CD4-positive, alpha-beta T cell treated with Interleukin-21 for 1 hour (primary cell): Measurements from ENCODE around the gene RERE.
A peak's percentile ranks its signal among the peaks of the same experiment; 100 is the strongest.

ENCODE experiments used
- DNase-seq: peaks from one replicate; pipeline ENCODE4 v3.0.0-alpha.2; 2020

RERE gene

DNA sequence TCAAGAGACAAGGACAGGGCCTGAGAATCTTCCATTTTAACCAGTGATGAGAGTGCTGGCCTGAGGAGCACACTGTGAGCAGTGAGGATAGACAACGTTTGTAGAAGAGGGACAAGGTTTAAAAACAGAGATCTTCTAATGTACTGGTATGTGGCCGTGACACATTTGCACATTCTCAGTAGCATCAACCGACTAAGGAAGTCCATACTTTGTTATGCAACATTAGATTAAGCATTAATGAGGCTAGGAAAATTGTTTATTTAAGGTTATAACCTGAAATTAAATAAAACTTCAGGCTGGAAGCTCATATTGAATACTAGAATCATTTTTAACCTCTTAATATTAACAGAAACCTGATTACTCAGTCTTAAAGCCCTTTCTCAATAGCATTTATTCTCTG, 400.6 kb downstream of the RERE start:
- no peak for DNase-seq

DNA sequence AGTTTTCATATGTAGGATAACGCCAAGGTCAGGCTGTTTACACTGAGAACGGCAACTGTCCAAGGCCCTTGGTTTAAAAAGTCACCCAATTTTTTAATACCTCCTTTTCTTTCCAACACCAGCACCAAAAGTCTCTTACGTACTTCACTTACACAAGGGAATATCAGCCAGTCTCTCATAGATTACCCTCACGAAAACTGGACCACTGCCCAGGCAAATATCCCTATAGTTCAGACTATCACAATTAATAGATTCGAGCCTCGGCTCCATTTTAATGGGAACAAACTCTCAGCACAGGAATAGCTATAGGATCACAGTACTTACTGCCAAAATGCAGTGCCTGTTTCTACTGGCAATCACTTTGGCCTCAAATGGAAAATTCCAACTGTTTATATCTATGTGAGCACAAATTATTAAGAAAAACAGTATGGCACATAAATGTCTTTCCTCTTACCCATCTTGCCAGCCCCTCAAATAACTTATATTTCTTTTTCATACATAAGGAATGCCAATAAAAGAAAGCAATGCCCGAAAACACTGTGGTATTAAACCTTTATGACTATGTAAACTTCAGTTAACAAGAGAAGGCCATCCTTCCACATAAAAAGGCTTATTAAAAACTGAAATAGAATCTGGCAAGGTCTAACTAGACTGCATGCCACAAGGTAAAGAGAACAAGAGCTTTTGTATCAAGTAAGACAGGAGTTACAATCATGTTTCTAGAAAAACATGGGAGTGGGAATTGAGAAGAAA, 401.7 kb downstream of the RERE start:
- no peak for DNase-seq

DNA sequence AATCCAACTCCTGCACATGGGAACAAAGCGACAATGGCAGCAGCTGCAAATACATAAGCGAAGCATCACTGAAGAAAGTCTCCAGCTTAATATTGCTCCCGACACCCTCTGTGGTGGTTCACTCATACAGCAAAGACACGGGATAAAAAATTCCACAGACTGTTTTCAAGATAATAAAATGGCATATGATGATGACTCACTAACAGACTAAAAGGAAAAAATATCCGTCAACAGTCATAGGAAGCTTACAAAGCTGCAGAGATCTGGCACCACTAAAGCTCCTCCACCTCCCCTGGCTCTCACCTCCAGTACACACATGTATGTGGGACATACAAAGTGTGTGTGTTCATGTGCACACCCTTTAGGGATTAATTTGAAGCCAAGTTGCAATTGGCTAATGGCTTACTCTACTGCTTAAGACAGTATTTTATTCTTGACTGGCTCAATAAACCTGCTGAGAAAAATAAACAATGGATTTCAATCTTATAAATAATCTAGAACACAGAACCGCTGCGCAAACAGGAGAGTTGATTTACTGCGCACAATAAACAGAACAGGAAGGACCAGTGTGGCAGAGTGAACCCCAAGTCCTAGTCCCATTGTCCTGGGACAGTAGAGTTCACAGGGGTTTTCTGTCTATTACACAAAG, 405.1 kb downstream of the RERE start:
- no peak for DNase-seq

DNA sequence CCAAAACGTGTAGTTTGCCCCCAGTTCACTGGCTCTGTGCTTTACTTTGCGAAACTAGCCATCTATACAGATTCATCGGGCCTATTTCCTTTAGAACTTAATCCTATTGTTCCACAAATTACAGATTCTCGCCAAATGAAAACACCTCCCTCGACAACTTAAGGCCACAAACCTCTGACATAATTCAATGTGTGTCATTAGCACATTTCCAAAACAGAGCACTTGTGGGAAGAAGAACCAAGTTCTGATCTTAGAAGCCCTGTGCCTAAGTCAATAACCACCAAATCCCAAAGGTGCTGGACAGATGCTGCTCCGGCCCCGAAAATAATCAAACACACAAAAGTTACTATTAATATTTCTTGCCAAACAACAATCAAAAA, 405.6 kb downstream of the RERE start:
- DNase-seq, result no peak

DNA sequence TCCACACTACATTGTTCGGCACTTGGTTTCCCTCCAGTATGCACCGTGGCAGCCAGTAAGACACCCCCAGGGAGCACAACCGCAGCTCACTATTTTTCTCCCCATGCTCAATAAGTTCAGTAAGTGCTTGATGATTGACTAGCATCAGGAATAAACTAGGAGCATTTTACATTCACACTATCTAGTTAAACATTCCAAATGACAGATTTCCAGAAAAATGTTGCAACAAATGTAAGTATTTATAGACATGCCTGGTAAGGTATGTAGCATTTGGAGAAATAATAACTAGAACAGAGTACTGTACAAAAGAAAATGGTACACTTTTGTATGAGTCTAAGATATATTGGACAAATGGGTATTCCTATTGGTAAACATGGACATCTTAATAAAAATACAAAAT, 406.6 kb downstream of the RERE start:
- DNase-seq, result no peak

DNA sequence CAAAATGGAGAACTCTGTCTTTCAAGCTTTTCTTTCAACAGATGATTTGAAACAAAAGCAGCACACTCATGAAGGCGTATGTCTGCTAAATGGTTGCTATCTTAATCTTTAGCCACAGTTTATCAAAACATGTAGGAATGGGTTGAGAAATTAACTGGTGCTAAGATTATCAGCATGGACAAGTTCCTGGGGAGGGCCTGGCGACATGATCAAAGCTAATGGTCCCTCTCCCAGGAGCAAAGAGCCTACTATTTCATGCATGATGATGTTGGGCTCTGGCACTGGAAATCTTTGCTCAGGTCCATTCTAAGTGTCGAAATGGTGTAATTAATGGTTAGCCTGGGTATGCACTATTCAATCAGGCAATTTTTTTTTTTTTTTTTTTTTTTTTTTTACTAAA, 407.8 kb downstream of the RERE start:
- DNase-seq, result no peak

DNA sequence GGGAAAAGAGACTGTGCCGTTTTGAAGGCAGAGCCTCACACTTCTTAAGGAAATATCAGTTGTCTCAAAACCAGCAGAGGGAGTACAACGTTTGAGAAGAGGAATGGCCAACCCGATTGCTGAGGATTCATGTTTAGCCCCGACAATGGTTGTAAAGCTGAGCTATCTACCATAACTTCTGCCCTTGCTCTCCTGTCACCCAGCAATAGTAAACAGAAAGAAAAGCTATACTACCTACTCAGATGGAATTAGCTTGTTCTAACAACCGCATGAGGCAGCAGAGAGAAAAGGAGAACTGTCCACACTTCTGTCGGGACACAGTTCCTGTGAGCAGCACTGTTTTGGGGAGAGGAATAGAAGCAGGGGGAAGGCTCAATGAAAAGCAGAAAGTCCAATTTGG, 408.3 kb downstream of the RERE start:
- DNase-seq, result peak; percentile 44

GRCh38 chr1:8408151-8408839, 409.1 kb downstream of the RERE start:
- DNase-seq, result no peak

GRCh38 chr1:8407652-8408051, 409.8 kb downstream of the RERE start:
- DNase-seq, result no peak

DNA sequence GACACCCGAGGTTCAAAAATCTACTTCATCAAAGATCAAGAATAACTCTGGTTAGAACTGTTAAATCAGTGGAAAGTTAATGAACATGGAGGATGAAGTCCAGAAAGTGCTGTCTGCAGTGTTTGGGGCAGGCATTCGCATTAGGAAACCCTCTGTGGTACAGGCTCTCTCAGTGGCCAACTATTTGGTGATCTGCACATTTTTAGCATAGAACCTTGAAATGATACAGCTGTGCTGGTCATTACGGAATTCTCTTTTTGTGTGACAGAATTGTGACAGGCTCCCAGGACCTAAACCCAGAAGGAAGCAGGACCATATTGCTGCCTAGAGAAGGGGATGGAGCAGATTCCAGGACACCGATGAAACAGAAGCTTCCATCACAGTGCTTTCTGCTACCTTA, 410.5 kb downstream of the RERE start:
- no peak for DNase-seq

DNA sequence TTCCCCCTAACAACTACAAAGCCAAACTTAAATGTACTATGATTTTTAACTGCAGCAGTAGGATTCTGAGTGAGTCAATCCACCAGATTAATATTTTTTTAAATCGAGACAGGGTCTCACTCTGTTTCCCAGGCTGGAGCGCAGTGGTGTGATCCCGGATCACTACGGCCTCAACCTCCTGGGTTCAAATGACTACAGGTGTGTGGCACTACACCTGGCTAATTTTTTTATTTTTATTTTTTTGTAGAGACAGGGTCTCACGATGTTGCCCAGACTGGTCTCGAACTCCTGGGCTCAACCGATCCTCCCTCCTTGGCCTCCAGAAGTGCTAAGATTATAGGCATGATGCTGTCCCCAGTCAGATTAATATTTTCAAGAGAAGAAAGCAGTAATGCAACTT, 411.4 kb downstream of the RERE start:
- no peak for DNase-seq

GRCh38 chr1:8404460-8405370, 412.7 kb downstream of the RERE start:
- DNase-seq, result no peak

DNA sequence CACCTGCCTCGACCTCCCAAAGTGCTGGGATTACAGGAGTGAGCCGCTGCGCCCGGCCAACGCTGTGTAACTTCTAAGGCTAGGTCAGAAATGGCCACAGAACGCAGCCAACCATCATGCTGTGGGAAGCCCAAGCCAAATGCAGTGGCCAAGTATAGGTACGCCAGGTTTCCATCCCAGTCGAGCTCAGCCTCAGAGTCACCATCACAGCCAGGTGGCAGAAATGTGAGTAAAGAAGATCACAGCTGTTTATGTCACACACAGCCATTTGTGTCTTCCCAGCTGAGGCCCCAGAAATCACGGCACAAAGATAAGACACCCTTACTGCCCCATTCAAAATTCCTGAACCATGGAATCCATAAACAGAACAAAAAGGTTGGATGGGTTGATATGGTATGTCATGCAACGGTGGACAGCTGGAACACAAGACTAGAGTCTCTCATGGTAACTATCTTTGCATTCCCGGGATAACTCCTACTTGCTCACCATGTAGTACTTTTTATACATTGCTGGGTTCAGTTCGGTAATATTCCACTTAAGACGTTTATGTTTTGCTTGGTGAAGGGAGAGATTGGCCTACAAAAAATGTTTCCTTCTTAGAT, 415.2 kb downstream of the RERE start:
- no peak for DNase-seq

GRCh38 chr1:8398677-8399076, 418.8 kb downstream of the RERE start:
- no peak for DNase-seq

DNA sequence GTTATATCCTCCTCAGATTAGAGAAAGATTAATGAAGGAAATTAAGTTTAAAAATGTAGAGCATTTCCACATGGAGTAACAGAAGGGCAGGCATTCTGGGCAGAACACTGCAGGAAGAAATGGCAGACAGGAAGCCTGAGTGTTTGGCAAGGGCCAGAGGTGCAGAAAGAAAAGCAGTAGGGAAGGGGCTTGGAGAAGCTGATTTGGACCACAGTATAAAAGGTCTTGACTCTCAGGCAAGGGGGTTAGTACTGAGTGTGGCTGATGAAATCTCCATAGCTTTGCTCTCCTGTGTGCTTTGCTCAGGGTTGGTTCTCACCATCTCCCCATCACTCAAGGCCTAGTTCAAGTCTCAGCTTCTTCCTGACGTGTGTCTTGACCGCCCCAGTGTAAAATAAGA, 419.4 kb downstream of the RERE start:
- no peak for DNase-seq

GRCh38 chr1:8397511-8397910, 419.9 kb downstream of the RERE start:
- no peak for DNase-seq

DNA sequence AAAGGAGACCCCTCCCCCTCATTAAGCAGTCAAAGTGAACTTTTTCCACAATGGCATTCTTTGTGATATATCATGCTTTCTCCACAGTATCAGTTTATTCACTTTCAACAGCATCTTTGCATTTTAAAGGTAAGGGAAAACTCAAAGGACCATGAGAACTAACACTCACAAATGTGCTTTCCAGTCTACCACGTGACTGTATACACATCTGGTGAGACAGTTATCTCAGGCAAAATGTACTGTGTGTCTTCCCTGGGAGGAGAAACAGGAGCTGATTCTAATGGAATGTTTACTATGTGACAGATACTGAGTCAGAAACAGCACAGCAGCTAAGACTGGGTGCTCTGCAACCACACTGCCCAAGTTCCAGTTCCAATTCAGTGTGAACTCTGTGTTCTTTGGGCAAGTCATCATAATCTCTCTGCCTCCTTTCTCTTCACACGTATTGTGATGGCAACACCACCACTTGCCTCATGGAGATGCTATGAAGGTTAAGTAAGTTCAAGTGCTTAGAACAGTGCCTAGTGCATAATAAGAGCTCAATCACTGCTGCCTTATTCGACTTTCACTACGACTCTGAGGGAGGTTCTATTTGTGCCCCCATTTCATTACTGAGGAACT, 420.5 kb downstream of the RERE start:
- no peak for DNase-seq

GRCh38 chr1:8396083-8396785, 421.2 kb downstream of the RERE start:
- no peak for DNase-seq

- DNase-seq, result peak; percentile 36
These were observed 422.0 kb downstream of the RERE start for GRCh38 chr1:8395433-8395866.

DNA sequence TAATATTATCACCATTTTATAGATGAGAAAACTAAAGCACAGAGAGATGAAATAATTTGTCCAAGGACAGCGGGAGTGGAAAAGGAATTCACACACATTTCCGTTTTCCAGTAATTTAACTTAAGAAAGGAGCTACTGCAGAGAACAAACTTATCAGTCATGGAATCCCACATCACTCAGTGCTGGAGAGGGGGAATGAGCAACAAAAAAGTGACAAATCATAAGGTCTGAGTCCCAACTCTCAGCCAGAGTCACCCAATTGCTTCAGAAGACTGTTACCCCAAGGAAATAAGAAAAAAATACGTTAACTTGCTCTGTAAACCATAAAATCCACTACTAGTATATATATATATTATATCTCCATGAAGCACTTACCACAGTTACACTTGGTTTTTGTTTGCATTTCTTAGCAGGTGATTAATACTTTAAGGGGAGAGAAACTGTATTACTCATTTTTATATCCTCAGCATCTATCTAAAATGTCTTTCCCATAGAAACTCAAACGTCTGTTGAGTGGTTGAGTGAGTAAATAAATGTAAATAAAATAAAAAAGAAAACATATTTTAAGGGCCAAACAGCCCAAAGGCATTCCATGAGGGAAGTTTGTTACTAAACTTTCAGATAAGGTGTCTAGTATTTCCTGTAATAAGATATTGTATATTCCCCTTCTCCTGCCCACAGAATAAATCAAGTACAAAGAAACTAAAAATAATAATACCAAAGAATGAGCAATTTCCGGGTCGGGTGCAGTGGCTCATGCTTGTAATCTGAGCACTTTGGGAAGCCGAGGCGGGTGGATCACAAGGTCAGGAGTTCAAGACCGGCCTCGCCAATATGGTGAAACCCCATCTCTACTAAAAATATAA, 422.8 kb downstream of the RERE start:
- DNase-seq, result peak; percentile 32

- DNase-seq, result no peak
These were observed 424.9 kb downstream of the RERE start for GRCh38 chr1:8392522-8392921.
